HL-60 (cell line): ENCODE measurements around the gene CSMD2.

ENCODE experiments used
- DNase-seq, 2 experiments: peaks; one replicate each; pipeline ENCODE4 v3.0.0-alpha.2; 2010 to 2020; ENCODE audit warnings: low read depth in 1 of 2, low spot score in 1 of 2
- H3K27ac ChIP-seq: fragments of 250-450 bp; sonication (Bioruptor Pico); replicated peaks from 2 replicates; pipeline ENCODE4 v1.5.1; 2020; ENCODE audit warnings: mild to moderate bottlenecking, moderate library complexity
- H3K27me3 ChIP-seq: fragments of 250-450 bp; sonication (Bioruptor Pico); 2 replicates; pipeline ENCODE4 v1.5.1; 2021; ENCODE audit warnings: mild to moderate bottlenecking, moderate library complexity; ENCODE audit not compliant: insufficient read depth, poor library complexity, severe bottlenecking
- H3K4me3 ChIP-seq: replicated peaks from 2 replicates; pipeline ENCODE4 v1.5.1; 2011; ENCODE audit warnings: mild to moderate bottlenecking, control low read depth, low read length; ENCODE audit not compliant: insufficient read depth
- GABPA ChIP-seq: IDR thresholded peaks from 2 replicates; pipeline ENCODE4 v1.6.1; 2012; ENCODE audit warnings: low read depth
- POLR2AphosphoS5 ChIP-seq: IDR thresholded peaks from 2 replicates; pipeline ENCODE4 v1.6.1; 2012; ENCODE audit warnings: low read depth
- SPI1 ChIP-seq: IDR thresholded peaks from 2 replicates; pipeline ENCODE4 v1.6.1; 2012; ENCODE audit warnings: low read depth, mild to moderate bottlenecking, borderline replicate concordance
- TF ChIP-seq, protein P1 (sequence below): IDR thresholded peaks from one replicate; pipeline ENCODE4 v1.5.1; 2011; ENCODE audit warnings: low read length, control low read depth, inconsistent platforms; ENCODE audit not compliant: insufficient read depth
- TF ChIP-seq, protein P2 (sequence below): IDR thresholded peaks from 2 replicates; pipeline ENCODE4 v1.6.1; 2012; ENCODE audit warnings: low read depth; ENCODE audit not compliant: insufficient replicate concordance

The CSMD2 gene

DNA sequence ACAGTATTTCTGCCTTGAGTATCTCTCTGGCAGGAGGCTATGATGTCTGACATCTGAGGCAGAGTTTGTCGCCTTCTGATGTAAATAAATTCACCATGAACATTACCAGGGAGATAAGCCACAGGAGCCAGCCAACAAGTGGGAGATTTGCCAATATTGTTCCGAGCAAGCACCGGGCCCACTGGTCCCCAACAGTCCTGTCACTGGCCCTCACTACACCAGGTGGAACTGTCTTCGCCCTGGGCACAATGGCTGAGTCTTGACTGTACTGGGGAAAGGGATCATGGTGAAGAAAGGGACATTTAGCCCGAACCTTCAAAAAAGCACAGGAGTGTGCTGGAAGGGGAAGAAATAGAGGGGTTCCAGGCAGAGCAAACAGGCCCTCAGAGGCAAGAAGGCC, 243.7 kb downstream of the CSMD2 start:
- no peak for TF ChIP-seq SPI1
- no peak for TF ChIP-seq POLR2AphosphoS5
- TF ChIP-seq, protein P1, sequence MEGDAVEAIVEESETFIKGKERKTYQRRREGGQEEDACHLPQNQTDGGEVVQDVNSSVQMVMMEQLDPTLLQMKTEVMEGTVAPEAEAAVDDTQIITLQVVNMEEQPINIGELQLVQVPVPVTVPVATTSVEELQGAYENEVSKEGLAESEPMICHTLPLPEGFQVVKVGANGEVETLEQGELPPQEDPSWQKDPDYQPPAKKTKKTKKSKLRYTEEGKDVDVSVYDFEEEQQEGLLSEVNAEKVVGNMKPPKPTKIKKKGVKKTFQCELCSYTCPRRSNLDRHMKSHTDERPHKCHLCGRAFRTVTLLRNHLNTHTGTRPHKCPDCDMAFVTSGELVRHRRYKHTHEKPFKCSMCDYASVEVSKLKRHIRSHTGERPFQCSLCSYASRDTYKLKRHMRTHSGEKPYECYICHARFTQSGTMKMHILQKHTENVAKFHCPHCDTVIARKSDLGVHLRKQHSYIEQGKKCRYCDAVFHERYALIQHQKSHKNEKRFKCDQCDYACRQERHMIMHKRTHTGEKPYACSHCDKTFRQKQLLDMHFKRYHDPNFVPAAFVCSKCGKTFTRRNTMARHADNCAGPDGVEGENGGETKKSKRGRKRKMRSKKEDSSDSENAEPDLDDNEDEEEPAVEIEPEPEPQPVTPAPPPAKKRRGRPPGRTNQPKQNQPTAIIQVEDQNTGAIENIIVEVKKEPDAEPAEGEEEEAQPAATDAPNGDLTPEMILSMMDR: no peak
- TF ChIP-seq GABPA: no peak
- TF ChIP-seq, protein P2, sequence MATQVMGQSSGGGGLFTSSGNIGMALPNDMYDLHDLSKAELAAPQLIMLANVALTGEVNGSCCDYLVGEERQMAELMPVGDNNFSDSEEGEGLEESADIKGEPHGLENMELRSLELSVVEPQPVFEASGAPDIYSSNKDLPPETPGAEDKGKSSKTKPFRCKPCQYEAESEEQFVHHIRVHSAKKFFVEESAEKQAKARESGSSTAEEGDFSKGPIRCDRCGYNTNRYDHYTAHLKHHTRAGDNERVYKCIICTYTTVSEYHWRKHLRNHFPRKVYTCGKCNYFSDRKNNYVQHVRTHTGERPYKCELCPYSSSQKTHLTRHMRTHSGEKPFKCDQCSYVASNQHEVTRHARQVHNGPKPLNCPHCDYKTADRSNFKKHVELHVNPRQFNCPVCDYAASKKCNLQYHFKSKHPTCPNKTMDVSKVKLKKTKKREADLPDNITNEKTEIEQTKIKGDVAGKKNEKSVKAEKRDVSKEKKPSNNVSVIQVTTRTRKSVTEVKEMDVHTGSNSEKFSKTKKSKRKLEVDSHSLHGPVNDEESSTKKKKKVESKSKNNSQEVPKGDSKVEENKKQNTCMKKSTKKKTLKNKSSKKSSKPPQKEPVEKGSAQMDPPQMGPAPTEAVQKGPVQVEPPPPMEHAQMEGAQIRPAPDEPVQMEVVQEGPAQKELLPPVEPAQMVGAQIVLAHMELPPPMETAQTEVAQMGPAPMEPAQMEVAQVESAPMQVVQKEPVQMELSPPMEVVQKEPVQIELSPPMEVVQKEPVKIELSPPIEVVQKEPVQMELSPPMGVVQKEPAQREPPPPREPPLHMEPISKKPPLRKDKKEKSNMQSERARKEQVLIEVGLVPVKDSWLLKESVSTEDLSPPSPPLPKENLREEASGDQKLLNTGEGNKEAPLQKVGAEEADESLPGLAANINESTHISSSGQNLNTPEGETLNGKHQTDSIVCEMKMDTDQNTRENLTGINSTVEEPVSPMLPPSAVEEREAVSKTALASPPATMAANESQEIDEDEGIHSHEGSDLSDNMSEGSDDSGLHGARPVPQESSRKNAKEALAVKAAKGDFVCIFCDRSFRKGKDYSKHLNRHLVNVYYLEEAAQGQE: no peak

DNA sequence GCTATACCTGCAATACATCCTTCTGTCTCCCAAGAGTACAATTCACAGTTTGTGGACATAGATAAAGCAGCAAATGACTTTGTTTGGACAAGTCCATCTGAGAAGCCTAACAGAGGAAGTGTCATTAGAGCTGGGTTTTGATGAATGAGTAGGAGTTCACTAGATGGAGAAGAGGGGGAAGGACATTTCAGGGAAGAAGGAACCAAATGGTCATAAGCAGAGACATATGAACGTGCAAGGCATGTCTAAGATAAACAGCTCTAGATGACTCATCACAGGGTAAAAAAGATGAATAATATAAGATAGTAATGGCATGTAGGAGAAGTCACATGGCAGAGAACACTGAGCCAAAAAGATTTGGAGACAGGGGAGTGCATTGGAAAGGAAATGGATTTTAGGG, 246.7 kb downstream of the CSMD2 start:
- no peak for DNase-seq
- Histone ChIP-seq H3K27me3 (no peaks in the 10 kb centered on the region), H3K4me3 (no peak overlapping the region), H3K27ac (no peak overlapping the region)
- TF ChIP-seq GABPA: no peak
- no peak for TF ChIP-seq SPI1
- TF ChIP-seq, protein P1: no peak
- TF ChIP-seq, protein P2: no peak
- TF ChIP-seq POLR2AphosphoS5: no peak

More for the DNA sequence above, 243.7 kb downstream of the CSMD2 start:
- Histone ChIP-seq H3K4me3 (no peak overlapping the region), H3K27ac (no peak overlapping the region), H3K27me3 (no peaks in the 10 kb centered on the region)
- DNase-seq: no peak

DNA sequence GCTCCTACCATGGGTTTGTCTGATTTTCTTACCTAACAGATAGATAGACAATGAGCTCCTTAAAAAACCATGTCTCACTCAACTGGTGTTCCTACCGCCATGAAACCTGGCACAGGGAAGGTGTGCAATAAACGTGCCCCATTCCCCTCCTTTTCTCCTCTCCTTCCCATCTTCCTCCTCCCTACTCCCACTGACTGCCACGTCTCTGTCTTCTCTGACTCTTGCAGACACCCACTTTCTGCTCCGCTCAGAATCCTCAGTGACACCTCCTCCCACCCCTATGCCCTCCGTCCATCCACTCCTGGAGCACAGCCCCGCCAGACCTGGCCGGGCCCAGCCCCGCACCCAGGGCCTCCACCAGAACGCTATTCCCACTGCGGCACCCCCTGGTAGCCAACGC, 248.2 kb downstream of the CSMD2 start:
- Histone ChIP-seq H3K27ac (no peak overlapping the region), H3K4me3 (no peak overlapping the region), H3K27me3 (no peaks in the 10 kb centered on the region)
- TF ChIP-seq, protein P1: no peak
- TF ChIP-seq, protein P2: no peak
- TF ChIP-seq GABPA (no peak), SPI1 (no peak)
- DNase-seq: no peak
